Motor neuron (in vitro differentiated cells): ENCODE results near the gene CAMKMT. TPM values are rescaled to one million over a fixed set of nuclear protein-coding genes. Genes with fewer than 3 reads are reported as not detected.
"Not testable (repeated sequence)": the region's sequence is repeated elsewhere in the genome, so short reads cannot be mapped to it uniquely, and the experiment has no call there.

Experiments
- ATAC-seq, 8 experiments: fragments of 200-7000 bp; cut with Tn5 transposase; replicated peaks in 6 of 8; 2 replicates each; pipeline ENCODE4 v1.8.0; 2021; ENCODE audit warnings: mild to moderate bottlenecking in 8 of 8, moderate library complexity in 8 of 8
- H3K27ac ChIP-seq, 2 donors: fragments of 250-450 bp; sonication (Bioruptor Pico); 2 replicates each; pipeline ENCODE4 v1.9.0; 2021; ENCODE audit warnings: antibody characterized with exemption in 2 of 2, mild to moderate bottlenecking in 2 of 2, moderate library complexity in 1 of 2
- H3K4me1 ChIP-seq, 2 donors: fragments of 250-450 bp; sonication (Bioruptor Pico); replicated peaks in 1 of 2; 2 replicates each; pipeline ENCODE4 v1.6.1; 2021; ENCODE audit warnings: antibody characterized with exemption in 2 of 2, mild to moderate bottlenecking in 2 of 2, moderate library complexity in 1 of 2
- H3K4me3 ChIP-seq, 5 donors: fragments of 250-450 bp; sonication (Bioruptor Pico); 2 replicates each; pipeline ENCODE4 v1.9.0; 2021; ENCODE audit warnings: antibody characterized with exemption in 5 of 5, mild to moderate bottlenecking in 5 of 5, moderate library complexity in 4 of 5
- WGBS, 10 experiments: fragments of 450-650 bp; shearing (Covaris generic); methylation state at CpG; one replicate each; pipeline ENCODE4 v1.0.0; 2022; 5-methylcytosine and 5-hydroxymethylcytosine counted together
- in situ Hi-C, 9 experiments: fragments of 400-800 bp; cut with MboI; loops; one replicate each; pipeline ENCODE4 v1.15.0; 2021; ENCODE audit warnings: low sequenced_read_pairs in 9 of 9, low pct_unique_long_range_greater_than_20kb in 2 of 9; ENCODE audit not compliant: unreplicated experiment in 9 of 9
- total RNA-seq, 8 experiments: library from RNA; unstranded; fragments of 300-600 nt; gene quantifications; 2 replicates each; pipeline versions ENCODE4 v1.2.3 to v1.2.4, GENCODE V29; 2022

CAMKMT gene
- total RNA-seq, 8 experiments from 2014 or later: 3.6 to 15.7 (median 6.1) TPM

DNA sequence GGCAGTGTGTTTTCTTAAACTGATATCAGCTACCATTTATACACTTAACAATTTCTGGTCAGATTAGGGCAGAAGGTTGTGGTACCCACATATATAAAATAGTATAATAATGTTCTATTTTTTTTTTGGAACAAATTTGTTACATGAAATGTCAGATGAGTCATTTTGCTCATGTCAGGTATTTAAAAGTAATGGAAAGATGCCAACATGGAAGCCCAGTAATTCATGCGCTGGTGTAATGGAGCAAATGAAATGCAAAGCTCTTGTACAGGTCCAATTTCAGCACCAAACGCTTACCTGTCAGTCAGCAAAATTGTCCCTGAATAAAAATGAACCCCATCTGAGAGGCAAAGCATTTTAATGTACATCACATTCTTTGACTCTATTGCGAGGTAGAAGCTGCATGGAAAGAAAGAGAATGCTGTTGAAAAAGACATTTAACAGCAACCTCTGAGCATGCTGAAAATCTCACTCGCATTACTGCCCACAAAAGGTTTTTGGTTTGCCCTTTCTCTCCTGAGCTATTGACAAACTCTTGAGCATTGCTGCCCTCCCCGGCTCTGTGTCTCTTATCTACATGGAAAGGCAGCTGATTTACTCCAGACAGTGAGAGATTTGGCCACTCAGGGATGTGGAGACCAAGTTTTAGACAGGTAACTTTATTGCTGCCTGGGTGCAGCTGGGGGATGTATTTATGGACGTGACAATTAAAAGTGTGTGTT lies 217.5 kb downstream of the CAMKMT start:
- 52 to 100% (median 89%) methylated on average over 1 to 6 of the region's 6 CpGs for WGBS, 10 experiments
- no peak overlapping the region for H3K27ac ChIP-seq
- no peak overlapping the region for H3K4me3 ChIP-seq
- H3K4me1 ChIP-seq: peaks cover 2 to 11% of the 10 kb centered on the region in 2 donors
- no peak for ATAC-seq
- in situ Hi-C loops: no loop called here

DNA sequence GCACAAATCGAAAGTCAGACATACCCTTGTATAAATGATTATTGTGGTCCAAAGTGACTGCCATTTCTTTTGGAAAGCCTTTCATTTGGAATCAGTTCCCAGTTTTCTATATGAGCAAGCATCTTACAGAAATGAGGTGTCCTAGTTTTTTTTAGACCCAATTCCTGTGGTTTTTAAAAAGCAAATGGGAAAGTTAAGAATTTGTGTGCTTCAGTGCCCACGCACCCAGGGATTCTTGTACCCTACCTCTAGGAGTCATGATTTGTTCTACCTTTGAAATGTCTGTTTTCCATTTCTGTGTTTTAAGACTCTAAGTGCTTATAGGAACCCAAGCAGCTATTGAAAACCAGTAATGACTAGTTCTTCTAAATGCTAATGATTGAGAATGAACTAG lies 218.1 kb downstream of the CAMKMT start:
- Histone ChIP-seq H3K4me3 (no peak overlapping the region), H3K27ac (no peak overlapping the region), H3K4me1 (peaks cover 2 to 11% of the 10 kb centered on the region in 2 donors)
- WGBS, 10 experiments: 80 to 100% (median 97%) methylated on average over 1 to 2 of the region's 2 CpGs; no CpG with 5 or more reads in 2 of the 10 experiments
- in situ Hi-C loops: no loop called here
- ATAC-seq: no peak

DNA sequence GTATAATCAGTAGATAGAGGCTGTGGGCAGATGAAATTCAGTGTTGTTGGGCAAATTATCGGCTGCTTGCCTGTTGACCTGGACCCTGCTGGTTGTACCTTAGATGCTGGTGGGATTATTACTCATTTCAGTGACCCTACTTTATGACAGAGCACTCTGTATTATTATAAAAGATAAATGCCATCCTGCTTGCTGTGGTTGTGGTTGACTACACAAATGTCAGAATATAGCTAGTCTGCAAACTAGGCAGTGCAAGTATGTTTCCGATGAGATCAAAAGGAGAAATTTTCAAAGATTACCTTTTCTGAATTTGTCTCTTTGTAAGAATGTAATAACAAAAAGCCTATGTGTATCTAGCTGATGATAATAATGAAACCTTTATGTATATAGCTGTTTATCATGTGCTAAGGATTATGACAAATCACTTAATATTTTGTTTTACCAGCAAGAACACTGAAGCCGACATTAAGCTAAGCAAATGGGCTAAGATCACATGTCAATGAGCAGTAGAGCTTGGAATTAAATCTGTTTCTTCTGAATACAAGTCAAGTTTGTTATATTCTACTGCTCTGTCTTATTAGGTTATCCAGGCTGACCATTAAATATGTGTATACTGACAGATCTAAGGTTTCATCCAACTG lies 219.2 kb downstream of the CAMKMT start:
- in situ Hi-C loops: no loop called here
- 17 to 75% (median 56%) methylated on average over 1 to 3 of the region's 3 CpGs for WGBS, 10 experiments
- peak in 1 of 8 experiments; percentile 24 for ATAC-seq

DNA sequence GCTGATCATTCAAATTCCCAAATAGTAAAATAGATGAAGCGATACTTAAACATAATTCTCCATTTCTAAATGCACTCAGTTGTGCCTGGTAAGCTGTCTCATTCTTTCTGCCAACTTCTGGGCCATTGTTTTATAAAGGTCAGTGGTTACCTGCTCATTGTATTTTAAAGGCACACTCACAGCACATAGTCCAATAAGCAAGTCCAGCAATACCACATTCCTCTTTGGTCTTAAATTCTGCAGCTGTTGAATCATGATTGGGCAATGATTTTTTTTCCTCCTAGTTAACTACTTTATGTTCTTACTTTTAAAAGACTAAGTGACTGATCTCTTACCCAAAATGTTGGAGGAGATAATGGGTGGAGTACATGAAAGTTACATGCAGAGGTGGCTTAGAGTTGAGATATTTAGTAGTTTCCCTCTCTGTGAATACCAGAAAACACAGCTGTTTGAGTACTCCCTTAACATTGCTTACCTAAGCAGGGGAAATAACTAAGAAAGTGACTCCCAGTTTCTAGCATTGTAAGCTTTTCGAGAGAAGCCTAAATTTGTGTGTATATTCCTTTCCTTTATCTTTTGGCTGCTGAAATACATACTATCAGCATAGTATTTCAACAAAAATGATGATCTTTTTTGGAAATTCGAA lies 220.7 kb downstream of the CAMKMT start:
- in situ Hi-C loops: no loop called here
- H3K4me1 ChIP-seq: peaks cover 2 to 11% of the 10 kb centered on the region in 2 donors
- ATAC-seq: no peak
- no peak overlapping the region for H3K27ac ChIP-seq
- H3K4me3 ChIP-seq: no peak overlapping the region
- WGBS, 10 experiments: 0 to 100% (median 85%) methylated on average over 1 to 3 of the region's 3 CpGs

More for the DNA sequence above, 219.2 kb downstream of the CAMKMT start:
- no peak overlapping the region for H3K4me3 ChIP-seq
- H3K27ac ChIP-seq: no peak overlapping the region
- peaks cover 2 to 11% of the 10 kb centered on the region in 2 donors for H3K4me1 ChIP-seq

DNA sequence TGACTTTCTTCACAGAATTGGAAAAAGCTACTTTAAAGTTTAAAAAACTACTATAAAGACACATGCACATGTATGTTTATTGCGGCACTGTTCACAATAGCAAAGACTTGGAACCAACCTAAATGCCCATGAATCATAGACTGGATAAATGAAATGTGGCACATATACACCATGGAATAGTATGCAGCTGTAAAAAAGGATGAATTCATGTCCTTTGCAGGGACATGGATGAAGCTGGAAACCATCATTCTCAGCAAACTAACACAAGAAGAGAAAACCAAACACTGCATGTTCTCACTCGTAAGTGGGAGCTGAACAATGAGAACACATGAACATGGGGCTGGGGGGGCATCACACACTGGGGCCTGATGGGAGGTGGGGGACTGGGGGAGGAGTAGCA lies 233.9 kb downstream of the CAMKMT start:
- H3K27ac ChIP-seq, in situ Hi-C loops, H3K4me1 ChIP-seq, H3K4me3 ChIP-seq, ATAC-seq: not testable (repeated sequence)
- 90 to 100% (median 100%) methylated on average over 1 to 2 of the region's 2 CpGs; no CpG with 5 or more reads in 3 of the 10 experiments for WGBS, 10 experiments

DNA sequence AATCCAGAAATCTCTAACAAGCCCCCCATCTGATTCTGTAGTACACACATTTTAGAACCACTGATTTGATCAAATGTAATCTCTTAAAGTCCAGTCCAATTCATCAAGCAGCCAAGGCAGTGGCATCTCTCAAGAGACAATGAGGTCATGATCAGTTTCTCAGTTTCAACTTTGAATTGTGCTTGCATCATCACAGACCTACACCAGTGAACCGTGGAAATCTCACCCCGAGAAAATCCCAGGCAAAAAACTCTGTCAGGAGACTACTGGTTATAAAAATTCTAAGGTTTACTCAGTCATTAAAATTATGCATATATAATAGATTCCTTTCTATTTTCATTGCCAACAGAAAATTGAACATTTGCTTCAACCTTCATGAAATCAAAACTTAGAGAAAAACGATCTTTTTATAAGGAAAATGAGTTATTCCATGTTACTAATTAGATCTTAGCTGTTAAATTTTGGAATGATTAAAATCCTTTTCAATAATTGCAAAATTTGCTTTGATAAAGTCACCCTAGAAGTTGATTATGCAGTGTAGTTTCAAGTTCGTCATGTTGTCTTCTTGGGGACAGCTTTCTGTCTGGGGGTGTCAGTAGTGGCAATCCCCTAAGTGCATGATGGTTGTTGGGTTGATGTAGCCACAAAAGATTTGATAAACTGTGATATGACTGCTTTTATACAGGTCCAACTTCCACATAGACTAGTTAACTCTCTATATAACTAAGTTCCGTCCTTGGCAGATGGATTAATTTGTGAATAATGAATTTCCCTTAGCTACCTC lies 235.0 kb downstream of the CAMKMT start:
- WGBS, 10 experiments: 50 to 89% (median 72%) methylated on average over 2 to 5 of the region's 5 CpGs
- Histone ChIP-seq H3K27ac (no peak overlapping the region), H3K4me3 (no peak overlapping the region), H3K4me1 (peaks cover 0 to 4% of the 10 kb centered on the region in 2 donors)
- ATAC-seq: peak in 5 of 8 experiments; percentile 38 to 90 (median 50)
- in situ Hi-C loops: no loop called here

DNA sequence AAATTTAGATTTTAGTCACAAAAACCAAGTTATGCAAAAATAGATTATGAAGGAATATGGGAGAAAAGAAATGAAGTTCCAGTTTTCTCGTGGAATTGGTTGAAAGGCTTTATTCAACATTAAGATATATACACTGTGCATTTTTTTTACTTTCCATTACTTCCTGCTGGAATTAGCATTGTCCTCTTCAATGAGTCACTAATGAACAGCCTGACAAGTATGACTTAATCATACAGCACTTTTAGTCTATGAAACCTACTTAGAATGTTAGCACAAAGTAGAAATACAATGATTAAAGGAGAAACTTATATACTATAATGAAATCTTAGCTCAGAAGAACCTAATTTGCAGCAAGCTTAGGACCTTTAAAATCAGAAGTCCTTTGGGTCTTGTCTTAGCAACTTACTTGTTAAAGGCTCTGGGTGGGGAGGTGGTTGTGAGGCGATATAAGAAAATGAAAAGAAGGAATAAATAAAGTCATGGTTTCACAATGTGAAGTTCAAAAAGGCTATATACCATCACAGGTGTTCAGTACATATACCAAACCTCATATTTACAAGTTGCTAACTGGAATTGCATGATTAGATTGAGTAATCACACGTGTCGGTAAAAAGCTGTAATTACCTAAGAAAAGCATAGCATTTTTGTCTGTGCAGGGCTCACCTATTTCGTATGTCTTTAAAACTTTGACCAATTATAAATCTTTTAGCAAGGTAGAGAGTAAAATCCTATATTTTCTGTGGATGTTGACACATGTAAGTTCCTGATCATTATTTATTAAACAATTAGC lies 236.8 kb downstream of the CAMKMT start:
- ATAC-seq: peak in 2 of 8 experiments; percentile 28 to 35
- 53 to 100% (median 79%) methylated on average over 1 to 5 of the region's 5 CpGs for WGBS, 10 experiments
- no peak overlapping the region for H3K4me3 ChIP-seq
- no peak overlapping the region for H3K27ac ChIP-seq
- H3K4me1 ChIP-seq: peaks cover 0 to 4% of the 10 kb centered on the region in 2 donors
- in situ Hi-C loops: no loop called here

DNA sequence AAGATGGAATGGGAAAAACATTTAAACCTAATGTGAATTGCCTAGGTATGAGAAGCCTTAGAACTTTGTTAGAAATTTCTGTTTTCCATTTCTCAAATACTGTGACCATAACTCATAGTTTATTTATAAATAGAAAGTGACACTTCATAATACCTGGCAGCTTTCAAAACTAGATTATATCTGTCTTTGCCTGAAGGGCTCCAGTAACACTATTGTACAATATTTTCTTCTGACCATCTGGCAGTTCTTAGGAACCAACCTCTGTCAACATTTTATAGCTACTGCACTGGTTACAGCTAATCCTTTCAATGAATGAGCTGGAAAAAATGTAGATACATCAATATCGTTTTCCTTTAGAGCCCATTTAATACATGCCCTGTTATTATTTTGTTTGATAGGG lies 237.4 kb downstream of the CAMKMT start:
- ATAC-seq: peak in 2 of 8 experiments; percentile 24 to 69
- in situ Hi-C loops: no loop called here
- 0 to 80% (median 50%) methylated on average over 1 of the region's 1 CpG for WGBS, 10 experiments
- no peak overlapping the region for H3K4me3 ChIP-seq
- no peak overlapping the region for H3K27ac ChIP-seq
- peaks cover 0 to 4% of the 10 kb centered on the region in 2 donors for H3K4me1 ChIP-seq

DNA sequence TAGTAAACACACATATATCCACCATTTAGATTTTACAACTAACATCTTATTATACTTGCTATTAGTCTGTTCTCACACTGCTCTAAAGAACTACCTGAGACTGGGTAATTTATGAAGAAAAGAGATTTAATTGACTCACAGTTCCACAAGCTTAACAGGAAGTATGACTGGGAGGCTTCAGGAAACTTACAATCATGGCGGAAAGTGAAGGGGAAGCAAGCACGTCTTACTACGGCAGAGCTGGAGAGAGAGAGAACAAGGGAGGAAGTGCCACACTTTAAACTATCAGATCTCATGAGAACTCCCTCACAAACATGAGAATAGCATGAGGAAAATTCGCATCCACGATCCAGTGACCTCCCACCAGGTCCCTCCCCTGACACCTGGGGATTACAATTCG lies 240.7 kb downstream of the CAMKMT start:
- WGBS, 10 experiments: 62 to 100% (median 90%) methylated on average over 2 to 4 of the region's 6 CpGs; no CpG with 5 or more reads in 3 of the 10 experiments
- no peak overlapping the region for H3K27ac ChIP-seq
- no peak overlapping the region for H3K4me3 ChIP-seq
- in situ Hi-C loops: no loop called here
- no peak for ATAC-seq
- H3K4me1 ChIP-seq: peaks cover 0 to 4% of the 10 kb centered on the region in 2 donors

DNA sequence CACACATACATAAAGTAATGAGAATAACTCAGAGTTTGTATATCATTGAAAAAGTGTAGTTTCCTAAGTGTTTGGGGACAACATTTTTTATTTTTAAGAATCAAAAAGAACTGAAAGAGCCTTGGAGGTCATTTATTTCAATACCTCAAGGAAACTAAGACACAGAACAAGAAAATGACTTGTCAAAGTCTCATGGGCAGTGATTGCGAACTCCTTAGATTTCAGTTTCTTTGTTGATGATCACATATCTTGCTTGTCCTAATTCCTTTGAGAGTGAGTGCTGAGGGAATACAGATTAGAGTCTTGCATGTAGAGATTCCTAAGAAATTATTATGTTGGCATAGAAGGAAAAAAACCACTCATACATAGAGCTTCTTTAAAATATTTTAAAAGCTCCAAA lies 243.8 kb downstream of the CAMKMT start:
- ATAC-seq: no peak
- in situ Hi-C loops: no loop called here
- Histone ChIP-seq H3K4me3 (no peak overlapping the region), H3K4me1 (no peaks in the 10 kb centered on the region), H3K27ac (no peak overlapping the region)
- WGBS, 10 experiments: 0 to 83% (median 63%) methylated on average over 1 of the region's 1 CpG; no CpG with 5 or more reads in 6 of the 10 experiments

DNA sequence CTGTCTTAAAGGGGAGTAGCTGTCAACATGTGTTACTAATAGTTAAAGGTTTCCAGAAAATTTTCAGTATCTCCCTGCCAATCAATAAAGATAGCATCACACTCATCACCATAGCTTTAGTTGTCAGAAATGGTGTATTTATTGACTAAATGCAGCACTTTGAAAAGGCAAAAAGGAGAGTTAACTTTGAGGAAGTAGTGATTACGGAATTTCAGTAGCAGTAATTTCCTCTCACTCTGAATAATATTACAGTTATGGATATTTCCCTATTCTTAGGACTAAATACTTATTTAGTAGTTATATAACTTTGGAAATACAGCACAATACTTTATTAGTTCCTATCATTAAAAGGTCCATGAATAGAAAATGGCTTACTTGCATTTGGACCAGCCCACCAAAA lies 250.5 kb downstream of the CAMKMT start:
- no peak overlapping the region for H3K27ac ChIP-seq
- 78 to 100% (median 100%) methylated on average over 1 of the region's 1 CpG; no CpG with 5 or more reads in 3 of the 10 experiments for WGBS, 10 experiments
- no peak for ATAC-seq
- no peak overlapping the region for H3K4me3 ChIP-seq
- peaks cover 7 to 8% of the 10 kb centered on the region in 2 donors for H3K4me1 ChIP-seq
- in situ Hi-C loops: no loop called here

DNA sequence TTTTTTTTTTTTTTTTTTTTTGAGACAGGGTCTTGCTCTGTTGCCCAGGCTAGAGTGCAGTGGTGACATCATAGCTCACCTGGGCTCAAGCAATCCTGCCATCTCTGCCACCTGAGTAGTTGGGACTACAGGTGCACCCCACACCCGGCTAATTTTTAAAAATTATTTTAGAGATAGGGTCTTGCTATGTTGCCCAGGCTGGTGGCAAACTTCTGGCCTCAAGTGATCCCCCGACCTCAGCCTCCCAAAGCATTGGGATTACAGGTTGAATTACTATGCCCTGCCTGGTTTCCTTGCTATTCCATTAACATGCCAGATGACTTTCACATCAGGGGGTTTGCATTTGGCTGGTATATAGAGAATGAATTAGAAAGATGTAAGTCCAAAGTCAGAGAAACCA lies 253.2 kb downstream of the CAMKMT start:
- in situ Hi-C loops: no loop called here
- 80 to 100% (median 94%) methylated on average over 1 to 2 of the region's 2 CpGs; no CpG with 5 or more reads in 4 of the 10 experiments for WGBS, 10 experiments

More for the DNA sequence above, 253.2 kb downstream of the CAMKMT start:
- Histone ChIP-seq H3K4me1 (peaks cover 7 to 8% of the 10 kb centered on the region in 2 donors), H3K27ac (no peak overlapping the region), H3K4me3 (no peak overlapping the region)
- ATAC-seq: no peak
